ENCODE data around the gene C12orf57.

GRCh38 chr12:6970096-6970527, 26.3 kb downstream of the C12orf57 start:
- TF ChIP-seq SMC3 (conservative IDR thresholded peaks at IDR 0.05; ENCODE audit: poor library complexity) (no peak), RAD21 (conservative IDR thresholded peaks at IDR 0.05) (no peak), EZH2 (IDR thresholded peaks at IDR 0.05; ENCODE audit: borderline replicate concordance, insufficient read depth, low read length, poor library complexity, severe bottlenecking) (no peak), CTCF (IDR thresholded peaks at IDR 0.05; ENCODE audit: poor library complexity, severe bottlenecking) (no peak), EP300 (conservative IDR thresholded peaks at IDR 0.05; ENCODE audit: poor library complexity, severe bottlenecking) (no peak), POLR2AphosphoS5 (IDR thresholded peaks at IDR 0.05) (no peak), TAF1 (IDR thresholded peaks at IDR 0.05; ENCODE audit: low read depth) (no peak)
